Common myeloid progenitor, CD34-positive (primary cell): ENCODE data around the gene ATP6V0B.

Experiments
- CTCF ChIA-PET: fragments of 350-600 bp; sonication (Branson Sonifier 250); formaldehyde crosslinking; loops from one replicate; lab custom pipeline; 2021; ENCODE audit warnings: antibody characterized with exemption; lab: Charles Lee
- POLR2A ChIA-PET: fragments of 350-600 bp; sonication (Branson Sonifier 250); formaldehyde crosslinking; loops from one replicate; lab custom pipeline; 2021; ENCODE audit warnings: antibody characterized with exemption; lab: Charles Lee
- DNase-seq, 3 donors: peaks; one replicate each; pipeline versions ENCODE4 v3.0.0 to v3.0.0-alpha.2; 2013
- H3K27ac ChIP-seq, 2 experiments: 1 replicate in 1 of 2; 2 replicates in 1 of 2; pipeline ENCODE4 v1.7.0; 2013; ENCODE audit warnings: inconsistent platforms in 2 of 2, low read length in 2 of 2, mild to moderate bottlenecking in 2 of 2, low read depth in 1 of 2, moderate library complexity in 1 of 2; ENCODE audit not compliant: severe bottlenecking in 2 of 2, insufficient read depth in 1 of 2, poor library complexity in 1 of 2
- H3K27me3 ChIP-seq, 5 experiments: replicated peaks in 2 of 5; 1 replicate in 3 of 5; 2 replicates in 2 of 5; pipeline versions ENCODE4 v1.6.1 to v1.7.0; 2013; ENCODE audit warnings: low read length in 4 of 5, mild to moderate bottlenecking in 2 of 5, moderate library complexity in 2 of 5, inconsistent platforms in 1 of 5; ENCODE audit not compliant: insufficient read depth in 5 of 5, control insufficient read depth in 4 of 5
- H3K36me3 ChIP-seq, 4 experiments: 1 replicate in 2 of 4; 2 replicates in 2 of 4; pipeline versions ENCODE4 v1.6.1 to v1.7.0; 2013; ENCODE audit warnings: low read length in 3 of 4, control low read depth in 1 of 4, mild to moderate bottlenecking in 1 of 4; ENCODE audit not compliant: control insufficient read depth in 4 of 4, insufficient read depth in 4 of 4
- H3K4me1 ChIP-seq, 4 experiments: 1 replicate in 3 of 4; 2 replicates in 1 of 4; pipeline versions ENCODE4 v1.6.1 to v1.7.1; 2013; ENCODE audit warnings: low read length in 3 of 4, mild to moderate bottlenecking in 3 of 4, control low read depth in 1 of 4, inconsistent platforms in 1 of 4, moderate library complexity in 1 of 4; ENCODE audit not compliant: control insufficient read depth in 4 of 4, insufficient read depth in 4 of 4; ENCODE audit errors: control extremely low read depth in 1 of 4
- H3K4me3 ChIP-seq, 7 experiments: 1 replicate in 4 of 7; 2 replicates in 3 of 7; pipeline versions ENCODE4 v1.5.1 to v1.7.0; 2013; ENCODE audit warnings: mild to moderate bottlenecking in 7 of 7, low read length in 6 of 7, moderate library complexity in 6 of 7, inconsistent platforms in 2 of 7, low read depth in 2 of 7, control low read depth in 1 of 7; ENCODE audit not compliant: insufficient read depth in 4 of 7, control insufficient read depth in 1 of 7; ENCODE audit errors: extremely low read depth in 1 of 7
- H3K9me3 ChIP-seq, 5 experiments: 1 replicate in 4 of 5; 2 replicates in 1 of 5; pipeline versions ENCODE4 v1.6.1 to v1.7.1; 2013; ENCODE audit warnings: low read length in 4 of 5, mild to moderate bottlenecking in 2 of 5, inconsistent platforms in 1 of 5, low read depth in 1 of 5, moderate library complexity in 1 of 5; ENCODE audit not compliant: control insufficient read depth in 4 of 5, insufficient read depth in 2 of 5; ENCODE audit errors: control extremely low read depth in 1 of 5
- WGBS: methylation state at CpG from one replicate; pipeline ENCODE4 v1.1.5; 2013; ENCODE audit not compliant: insufficient coverage; 5-methylcytosine and 5-hydroxymethylcytosine counted together

Gene ATP6V0B

GRCh38 chr1:43982241-43982640 is 7.5 kb downstream of the ATP6V0B start:
- ChIA-PET POLR2A (no interaction called here), CTCF (no interaction called here)
- no peak for DNase-seq
- peaks cover 0 to 43% (median 15%) of the 10 kb centered on the region in 4 experiments for H3K36me3 ChIP-seq
- no peak overlapping the region for H3K27ac ChIP-seq
- no peak overlapping the region for H3K4me3 ChIP-seq
- peaks cover 0 to 28% (median 19%) of the 10 kb centered on the region in 4 experiments for H3K4me1 ChIP-seq
- WGBS: 95% methylated on average over 5 of the region's 8 CpGs
- H3K9me3 ChIP-seq: no peaks in the 10 kb centered on the region
- no peaks in the 10 kb centered on the region for H3K27me3 ChIP-seq

GRCh38 chr1:43982808-43983207 is 8.0 kb downstream of the ATP6V0B start:
- no peak for DNase-seq
- Histone ChIP-seq H3K4me3 (no peak overlapping the region), H3K36me3 (peaks cover 0 to 37% (median 13%) of the 10 kb centered on the region in 4 experiments)

DNA sequence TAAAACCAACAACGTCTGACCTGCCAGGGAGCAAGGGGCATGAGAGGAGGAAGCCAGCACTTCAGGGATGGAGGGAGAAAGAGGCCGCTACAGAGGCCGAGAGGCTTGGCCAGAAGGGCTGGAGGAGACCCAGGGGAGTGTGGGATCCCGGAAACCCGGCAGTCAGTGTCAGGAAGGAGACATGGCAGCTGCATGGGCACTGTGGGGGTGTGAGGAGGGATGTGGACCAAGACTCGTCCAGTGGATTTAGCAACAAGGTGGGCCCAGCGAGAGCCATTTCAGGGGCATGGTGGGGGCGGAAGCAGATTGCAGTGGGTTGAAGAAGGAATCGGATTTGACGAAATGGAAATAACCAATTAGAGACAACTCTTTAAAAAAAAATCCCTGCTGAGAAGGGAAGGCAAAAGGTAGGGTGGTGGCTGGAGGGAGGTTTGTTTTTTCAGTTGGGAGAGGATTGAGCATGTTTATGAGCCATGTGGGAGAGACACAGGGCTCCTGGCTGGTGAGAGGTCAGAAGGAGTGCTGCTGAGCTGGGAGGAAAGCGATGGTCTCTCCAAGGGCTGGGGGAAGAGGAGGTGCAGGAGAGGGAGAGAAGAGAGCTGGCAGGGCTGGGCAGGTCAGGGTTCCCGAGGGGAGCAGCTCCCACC is 8.6 kb downstream of the ATP6V0B start:
- CTCF ChIA-PET: interaction anchor here (0.6 to 1.4 kb wide), 2 partner anchors 65 to 218 kb away, joined by 3 to 4 read pairs; no protein-coding TSS in a partner anchor
- Histone ChIP-seq H3K36me3 (peaks cover 0 to 32% (median 10%) of the 10 kb centered on the region in 4 experiments), H3K27me3 (no peaks in the 10 kb centered on the region), H3K4me3 (no peak overlapping the region), H3K27ac (no peak overlapping the region), H3K9me3 (no peaks in the 10 kb centered on the region), H3K4me1 (peaks cover 0 to 21% (median 14%) of the 10 kb centered on the region in 4 experiments)
- DNase-seq: no peak
- WGBS: 98% methylated on average over 8 of the region's 12 CpGs
- POLR2A ChIA-PET: no interaction called here

More at GRCh38 chr1:43982808-43983207, 8.0 kb downstream of the ATP6V0B start:
- H3K27me3 ChIP-seq: no peaks in the 10 kb centered on the region
- ChIA-PET POLR2A (no interaction called here), CTCF (no interaction called here)
- H3K27ac ChIP-seq: no peak overlapping the region
- H3K4me1 ChIP-seq: peaks cover 0 to 26% (median 19%) of the 10 kb centered on the region in 4 experiments
- WGBS: 96% methylated on average over 13 of the region's 15 CpGs
- H3K9me3 ChIP-seq: no peaks in the 10 kb centered on the region

DNA sequence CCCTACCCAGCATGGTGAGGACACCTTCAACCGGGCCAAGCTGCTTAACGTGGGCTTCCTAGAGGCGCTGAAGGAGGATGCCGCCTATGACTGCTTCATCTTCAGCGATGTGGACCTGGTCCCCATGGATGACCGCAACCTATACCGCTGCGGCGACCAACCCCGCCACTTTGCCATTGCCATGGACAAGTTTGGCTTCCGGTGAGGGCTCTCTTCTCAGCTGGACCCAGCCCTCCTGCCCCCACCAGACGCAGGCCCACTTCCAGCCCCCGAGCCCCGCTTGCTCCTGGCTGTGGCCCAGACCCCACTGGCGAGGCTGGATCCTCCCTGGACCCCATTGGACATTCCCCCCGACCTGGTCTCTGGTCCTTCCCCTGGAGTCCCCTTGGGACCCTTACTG is 10.1 kb downstream of the ATP6V0B start:
- Histone ChIP-seq H3K27me3 (no peaks in the 10 kb centered on the region), H3K27ac (no peak overlapping the region), H3K9me3 (no peaks in the 10 kb centered on the region), H3K4me3 (no peak overlapping the region), H3K4me1 (peaks cover 0 to 12% (median 5%) of the 10 kb centered on the region in 4 experiments), H3K36me3 (peaks cover 0 to 30% (median 10%) of the 10 kb centered on the region in 4 experiments)
- CTCF ChIA-PET: interaction anchor here (0.7 kb wide), 1 partner anchor 9 kb away, joined by 4 read pairs; the partner anchor contains the start of gene ATP6V0B
- DNase-seq: no peak
- POLR2A ChIA-PET: no interaction called here
- WGBS: 97% methylated on average over 9 of the region's 16 CpGs

- DNase-seq: no peak
- WGBS: 92% methylated on average over 4 of the region's 4 CpGs
- ChIA-PET POLR2A (no interaction called here), CTCF (no interaction called here)
- no peak overlapping the region for H3K27ac ChIP-seq
- H3K4me1 ChIP-seq: peaks cover 0 to 7% (median 6%) of the 10 kb centered on the region in 4 experiments
- no peaks in the 10 kb centered on the region for H3K27me3 ChIP-seq
- H3K9me3 ChIP-seq: no peaks in the 10 kb centered on the region
- no peak overlapping the region for H3K4me3 ChIP-seq
- H3K36me3 ChIP-seq: peaks cover 0 to 30% (median 10%) of the 10 kb centered on the region in 4 experiments
Observed at GRCh38 chr1:43985984-43986595, 11.3 kb downstream of the ATP6V0B start.

DNA sequence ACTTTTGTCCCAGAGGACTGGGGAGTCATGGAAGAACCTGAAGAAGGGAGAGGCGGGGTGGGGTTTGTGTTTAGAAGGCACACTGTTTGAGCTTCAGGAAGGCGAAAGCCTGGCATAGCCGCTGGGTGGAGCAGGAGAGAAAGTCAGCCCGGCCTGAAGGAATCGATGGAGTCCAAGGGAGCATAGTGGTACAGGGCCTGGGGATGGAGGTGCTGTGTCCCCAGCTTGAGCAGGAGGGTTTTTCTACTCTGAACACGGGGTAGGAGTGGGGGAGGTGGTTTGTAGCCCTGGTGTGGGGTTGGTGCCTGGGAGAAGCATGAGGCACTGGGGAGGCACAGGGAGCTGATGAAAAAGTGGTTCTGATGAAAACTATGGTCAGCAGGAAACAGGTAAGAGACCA is 12.0 kb downstream of the ATP6V0B start:
- Histone ChIP-seq H3K36me3 (peaks cover 0 to 30% (median 10%) of the 10 kb centered on the region in 4 experiments), H3K4me3 (no peak overlapping the region), H3K27me3 (no peaks in the 10 kb centered on the region), H3K9me3 (no peaks in the 10 kb centered on the region), H3K4me1 (peaks cover 0 to 12% (median 11%) of the 10 kb centered on the region in 4 experiments), H3K27ac (no peak overlapping the region)
- WGBS: 100% methylated on average over 2 of the region's 6 CpGs
- CTCF ChIA-PET: interaction anchor here (0.6 kb wide), 1 partner anchor 933 kb away, joined by 3 read pairs; no protein-coding TSS in a partner anchor
- POLR2A ChIA-PET: no interaction called here
- DNase-seq: no peak
